AML-193 (cell line): ENCODE data around the gene PTPRB.

Experiments used
- DNase-seq, 2 experiments: peaks; one replicate each; lab custom pipeline; 2025; lab: John Stamatoyannopoulos, UW

PTPRB gene

DNA sequence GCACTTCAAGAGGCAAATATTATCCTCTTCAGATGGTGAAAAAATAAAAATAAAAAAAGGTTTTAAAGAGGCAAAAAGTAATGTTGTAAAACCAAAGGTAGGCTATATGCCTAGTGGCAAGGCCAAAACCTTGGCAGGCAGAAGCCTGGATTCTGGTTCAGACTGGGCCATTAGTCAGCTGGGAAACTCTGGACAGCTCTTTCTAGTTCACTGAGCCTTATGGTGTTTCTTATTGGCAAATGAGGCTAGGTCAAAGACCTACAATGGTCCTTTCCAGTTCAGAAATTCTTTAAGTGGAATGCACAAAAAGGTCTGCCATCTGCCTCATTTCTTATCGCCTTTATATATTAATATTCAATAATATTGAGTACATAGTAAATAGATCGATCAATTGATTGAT lies 44.6 kb downstream of the PTPRB start:
- no peak for DNase-seq

DNA sequence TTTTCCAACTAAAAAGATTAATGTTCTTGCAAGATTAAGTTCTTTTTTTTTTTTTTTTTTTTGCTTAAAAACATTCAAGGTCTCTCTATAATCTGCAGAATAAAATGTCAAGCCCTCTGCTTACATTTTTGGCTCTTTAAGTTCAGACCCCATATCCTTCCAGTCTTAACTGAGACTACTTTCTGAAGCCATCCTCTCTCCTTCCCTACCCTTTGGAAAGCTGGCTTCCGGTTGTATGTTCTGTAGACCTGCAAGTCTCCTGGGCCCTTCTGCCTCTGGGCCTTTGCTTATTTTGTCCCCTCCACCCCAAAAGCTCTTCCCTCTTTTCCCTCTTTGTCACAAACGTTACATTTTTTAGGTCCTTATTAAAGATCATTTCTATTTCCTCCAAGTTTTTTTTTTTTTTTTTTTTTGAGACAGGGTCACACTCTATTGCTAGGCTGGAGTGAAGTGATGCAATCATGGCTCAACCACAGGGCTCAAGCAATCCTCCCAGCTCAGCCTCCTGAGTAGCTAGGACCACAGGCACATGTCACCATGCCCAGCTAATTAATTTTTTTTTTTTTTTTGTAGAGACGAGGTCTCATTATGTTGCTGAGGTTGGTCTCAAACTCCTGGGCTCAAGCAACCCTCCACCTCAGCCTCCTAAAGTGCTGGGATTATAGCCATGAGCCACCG lies 46.5 kb downstream of the PTPRB start:
- peak; percentile 3 to 22 for DNase-seq

DNA sequence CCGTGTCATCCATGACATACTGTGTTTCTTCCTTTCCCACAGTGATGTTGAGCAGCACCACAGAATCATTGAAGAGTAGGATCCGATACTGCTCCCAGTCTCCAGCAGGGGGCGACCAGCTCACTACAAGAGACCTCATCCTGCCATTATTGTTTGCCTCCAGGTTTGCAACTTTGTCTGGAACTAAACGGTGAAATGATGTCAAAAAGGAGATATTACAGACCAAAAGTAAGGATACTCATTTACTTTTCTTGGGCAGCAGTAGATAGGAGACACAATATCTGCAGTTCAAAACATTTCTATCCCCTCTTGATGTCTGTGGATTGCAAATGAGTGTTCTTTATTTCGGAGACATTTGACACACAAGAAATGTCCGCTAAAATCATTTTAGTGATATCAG lies 47.2 kb downstream of the PTPRB start:
- DNase-seq = peak; percentile 53 to 58

DNA sequence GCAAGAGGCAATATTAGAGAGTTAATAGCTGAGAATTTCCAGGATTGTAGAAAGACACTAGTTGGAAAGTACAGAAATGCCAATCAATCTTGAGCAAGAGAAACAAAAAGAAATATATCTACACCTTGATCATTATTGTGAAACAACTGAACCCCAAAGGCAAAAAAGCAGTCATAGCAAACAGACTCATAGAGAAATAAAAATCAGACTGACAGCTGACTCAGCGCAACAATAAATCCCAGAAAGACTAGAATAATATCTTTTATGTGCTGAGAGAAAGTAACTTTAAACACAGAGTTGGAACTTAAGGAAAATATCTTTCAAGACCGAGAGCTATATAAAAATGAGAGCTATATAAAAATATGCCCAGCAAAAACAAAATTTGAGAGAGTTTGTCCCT lies 52.9 kb downstream of the PTPRB start:
- no peak for DNase-seq

DNA sequence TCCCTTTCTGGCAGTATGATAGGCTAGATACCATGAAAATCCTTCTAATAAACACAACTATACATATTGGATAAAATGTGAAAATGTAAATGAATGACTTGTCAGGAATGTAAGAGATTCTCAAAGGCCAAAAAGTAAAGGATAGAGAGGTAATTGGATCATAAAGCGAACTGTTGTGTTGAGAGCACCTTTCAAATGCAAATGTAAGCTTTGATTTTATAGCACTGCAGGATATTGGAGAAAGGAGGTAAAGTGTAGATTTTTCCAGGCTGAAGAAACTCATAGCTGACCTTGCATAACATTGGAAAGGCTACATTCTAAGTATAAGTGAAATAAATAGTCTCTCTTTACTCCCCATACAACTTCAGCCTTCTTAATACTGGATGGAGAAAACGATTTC lies 54.0 kb downstream of the PTPRB start:
- no peak for DNase-seq

DNA sequence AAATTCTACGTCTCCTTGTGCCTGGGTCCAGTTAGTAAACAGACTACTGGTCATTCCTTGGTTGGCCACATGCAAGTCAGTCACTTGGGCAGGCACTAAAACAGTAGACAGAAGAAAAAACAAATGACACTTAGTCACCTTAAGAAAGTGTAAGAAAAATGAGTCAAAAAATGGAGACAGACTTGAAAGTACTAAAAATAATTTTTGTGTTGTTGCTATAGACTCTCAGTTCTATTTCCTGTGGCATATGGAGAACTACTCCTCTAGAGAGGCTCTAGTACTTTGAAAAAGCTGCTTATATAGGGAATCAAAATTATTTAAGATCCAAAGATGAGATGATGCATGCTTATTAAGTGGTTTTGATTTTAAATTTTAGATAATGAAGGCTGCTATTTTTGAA lies 56.0 kb downstream of the PTPRB start:
- DNase-seq = no peak

DNA sequence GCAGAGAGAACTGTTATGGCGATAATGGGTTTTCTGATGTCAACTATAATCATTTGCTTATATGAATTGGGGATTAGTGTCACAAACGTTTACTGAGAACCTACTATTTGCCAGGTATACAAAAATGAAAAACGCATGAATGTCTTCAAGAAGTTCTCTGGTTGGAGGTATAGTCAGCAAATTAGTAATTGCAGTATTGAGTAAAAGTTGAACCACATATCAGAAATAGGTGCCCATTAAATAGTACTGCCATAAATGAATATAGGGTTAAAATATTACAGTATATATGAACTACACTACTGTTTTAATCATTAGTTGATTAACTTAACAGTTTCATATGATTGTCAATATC lies 60.0 kb downstream of the PTPRB start:
- no peak for DNase-seq

DNA sequence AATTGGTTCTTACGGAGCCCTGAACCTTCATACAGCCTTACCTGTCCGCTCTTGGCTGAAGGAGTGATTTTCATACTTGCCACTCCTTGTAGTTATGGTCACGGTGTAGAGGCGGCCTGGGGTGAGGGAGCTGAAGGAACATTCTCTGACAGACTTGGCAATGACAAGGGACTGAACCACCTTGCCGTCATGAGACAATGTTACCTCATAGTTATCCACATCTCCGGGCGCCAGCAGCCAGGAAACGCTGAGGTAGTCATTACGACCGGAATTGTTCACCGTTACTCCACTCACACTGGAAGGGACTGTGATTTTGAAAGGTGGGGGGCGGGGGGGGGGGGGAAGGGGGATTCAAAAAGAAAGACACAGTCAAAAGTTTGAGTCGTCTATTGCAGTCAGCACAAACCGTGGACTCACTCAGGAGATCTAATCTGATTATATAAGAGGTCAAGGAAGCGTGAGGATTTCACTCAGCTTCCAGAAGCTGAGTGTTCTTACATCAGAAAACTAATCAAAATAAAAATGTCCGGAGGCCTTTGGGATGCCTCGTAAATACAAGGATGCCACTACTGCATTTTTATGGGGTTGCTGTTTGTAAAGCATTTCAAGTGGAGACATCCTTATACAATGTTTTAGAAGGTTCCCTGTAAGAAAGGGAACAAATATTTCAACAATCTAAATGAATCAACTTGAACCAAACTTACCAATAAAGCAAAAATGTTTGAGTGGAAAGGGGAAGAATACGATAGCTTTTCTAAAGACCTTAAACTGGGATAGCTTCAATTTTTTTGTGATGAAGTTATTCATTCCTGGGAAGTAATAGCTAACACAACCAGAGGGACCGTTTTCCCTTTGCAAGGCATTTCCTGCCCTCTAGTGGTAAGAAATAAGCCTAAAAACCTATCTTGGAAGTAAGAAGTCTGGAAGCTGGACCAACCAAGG lies 60.6 kb downstream of the PTPRB start:
- DNase-seq = peak; percentile 27 to 28

DNA sequence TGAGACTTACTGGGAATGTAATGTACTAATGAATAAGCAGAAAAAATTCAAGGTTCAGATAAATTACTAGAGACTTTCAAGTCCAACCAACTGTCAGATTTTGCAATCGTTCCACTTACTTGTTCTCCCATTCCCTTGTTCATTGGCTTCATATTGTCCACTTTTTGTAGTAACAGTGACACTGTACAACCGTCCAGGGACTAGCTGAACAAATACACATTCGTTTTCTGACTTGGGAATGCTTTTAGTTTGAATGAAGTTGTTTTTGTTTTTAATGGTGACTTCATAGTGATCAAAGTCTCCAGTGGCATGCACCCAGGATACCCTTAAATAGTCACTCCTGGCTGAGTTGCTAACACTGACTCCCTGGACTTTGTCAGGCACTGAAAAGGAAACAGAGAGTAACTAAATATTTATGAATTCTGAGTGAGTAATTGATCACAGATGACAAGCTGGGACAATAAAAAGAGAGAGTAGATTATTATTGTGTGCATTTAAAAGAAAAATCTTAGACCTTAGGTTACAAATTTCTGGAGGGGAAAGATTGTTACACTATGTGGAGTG lies 65.4 kb downstream of the PTPRB start:
- DNase-seq = no peak

DNA sequence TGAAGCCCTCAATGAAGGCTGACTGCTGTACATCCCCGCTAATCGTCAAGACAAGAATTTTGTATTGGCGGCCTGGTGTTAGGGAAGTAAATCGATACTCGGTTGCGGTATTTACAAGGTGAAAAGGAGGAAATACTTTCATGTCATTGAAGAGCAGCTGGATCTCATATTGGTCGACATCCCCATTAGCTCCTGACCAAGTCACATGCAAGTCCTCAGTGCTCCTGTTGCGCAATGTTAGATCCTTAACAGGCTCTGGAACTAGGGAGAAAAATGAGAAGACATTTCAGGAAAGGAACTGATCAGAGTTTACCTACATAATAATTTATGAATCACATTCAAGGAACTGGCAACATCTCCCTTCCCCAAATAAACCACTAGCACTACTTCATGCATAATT lies 66.2 kb downstream of the PTPRB start:
- no peak for DNase-seq

DNA sequence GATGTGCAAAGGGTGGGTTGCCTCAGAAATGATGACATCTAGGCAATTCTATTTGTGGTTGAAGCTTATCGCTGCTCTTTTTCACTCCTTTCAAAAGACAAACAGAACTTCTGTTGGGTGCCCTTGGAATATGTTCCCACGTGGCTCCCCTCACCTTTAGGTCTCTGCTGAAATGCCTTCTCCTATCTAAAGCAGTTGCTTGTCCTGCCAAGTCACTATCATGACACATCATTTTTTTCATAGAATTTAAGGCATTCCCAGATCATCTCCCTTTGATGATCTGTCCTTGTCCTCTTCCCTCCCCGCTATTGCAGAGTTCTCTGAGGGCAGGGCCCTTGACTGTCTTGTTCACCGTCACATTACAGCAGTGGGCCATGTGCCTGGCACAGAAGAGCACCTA lies 75.7 kb downstream of the PTPRB start:
- DNase-seq = no peak

DNA sequence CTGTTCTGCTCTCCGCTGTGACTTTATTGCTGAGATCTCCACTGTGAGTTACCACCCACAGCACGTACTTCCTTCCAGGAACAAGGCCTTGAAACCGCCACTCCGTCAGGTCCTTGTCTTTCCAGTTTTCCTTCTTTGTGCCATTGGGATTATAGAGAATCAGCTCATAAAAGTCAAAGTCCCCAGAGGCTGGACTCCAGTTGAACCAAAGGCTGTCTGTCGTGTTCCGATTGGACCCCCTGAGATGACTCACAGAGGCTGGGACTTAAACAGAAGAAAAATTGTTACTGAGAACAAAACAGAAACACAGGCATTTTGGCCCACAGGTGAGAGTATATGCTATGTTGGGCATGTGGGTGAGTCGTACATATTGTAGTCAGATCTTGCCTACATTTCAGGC lies 76.6 kb downstream of the PTPRB start:
- DNase-seq = no peak

DNA sequence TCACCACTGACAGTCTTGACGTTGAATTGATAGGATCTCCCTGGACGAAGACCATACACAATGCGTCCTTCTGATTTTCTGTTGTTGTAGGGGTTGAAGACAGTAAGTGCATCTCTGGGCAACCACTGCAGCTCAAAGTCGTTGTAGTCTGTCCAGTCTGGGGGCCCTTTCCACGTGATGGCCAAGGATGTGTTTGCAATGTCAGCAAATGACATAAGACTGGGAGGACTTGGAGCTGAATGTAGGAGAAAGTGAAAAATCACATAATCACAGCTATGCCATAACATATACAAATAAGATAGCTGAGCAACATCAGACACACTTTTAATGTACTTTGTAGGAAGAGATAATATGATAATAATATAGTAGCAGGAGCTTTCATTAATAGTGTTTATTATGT lies 77.8 kb downstream of the PTPRB start:
- no peak for DNase-seq

DNA sequence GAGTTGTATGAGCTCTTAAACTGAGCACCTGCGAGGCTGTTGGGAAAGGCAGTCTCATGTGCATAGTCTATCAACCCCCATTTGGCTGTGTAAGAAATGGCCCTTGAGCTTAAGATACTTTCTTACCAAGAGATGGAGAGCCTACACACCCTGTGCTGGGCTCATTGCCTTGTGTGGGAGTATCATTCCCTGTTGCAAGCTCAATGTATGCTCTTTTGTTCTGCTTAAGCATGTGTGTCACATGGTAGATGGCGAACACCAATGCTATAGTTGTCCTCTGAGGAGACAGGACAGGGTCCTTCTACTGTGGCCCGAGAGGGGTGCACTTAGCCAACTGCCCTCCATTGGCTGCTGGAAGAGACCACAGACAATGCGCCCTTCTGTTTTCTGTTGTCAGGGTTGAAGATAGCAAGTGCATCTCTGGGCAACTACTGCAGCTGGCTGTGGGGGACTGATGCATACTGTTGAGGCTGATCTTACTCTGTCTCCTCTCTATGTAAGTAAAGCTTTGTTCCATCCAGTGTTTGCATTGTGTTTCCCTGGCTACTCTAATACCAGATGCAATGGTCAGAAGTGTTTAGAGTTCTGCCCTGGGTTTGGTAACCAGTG lies 79.5 kb downstream of the PTPRB start:
- DNase-seq = no peak

DNA sequence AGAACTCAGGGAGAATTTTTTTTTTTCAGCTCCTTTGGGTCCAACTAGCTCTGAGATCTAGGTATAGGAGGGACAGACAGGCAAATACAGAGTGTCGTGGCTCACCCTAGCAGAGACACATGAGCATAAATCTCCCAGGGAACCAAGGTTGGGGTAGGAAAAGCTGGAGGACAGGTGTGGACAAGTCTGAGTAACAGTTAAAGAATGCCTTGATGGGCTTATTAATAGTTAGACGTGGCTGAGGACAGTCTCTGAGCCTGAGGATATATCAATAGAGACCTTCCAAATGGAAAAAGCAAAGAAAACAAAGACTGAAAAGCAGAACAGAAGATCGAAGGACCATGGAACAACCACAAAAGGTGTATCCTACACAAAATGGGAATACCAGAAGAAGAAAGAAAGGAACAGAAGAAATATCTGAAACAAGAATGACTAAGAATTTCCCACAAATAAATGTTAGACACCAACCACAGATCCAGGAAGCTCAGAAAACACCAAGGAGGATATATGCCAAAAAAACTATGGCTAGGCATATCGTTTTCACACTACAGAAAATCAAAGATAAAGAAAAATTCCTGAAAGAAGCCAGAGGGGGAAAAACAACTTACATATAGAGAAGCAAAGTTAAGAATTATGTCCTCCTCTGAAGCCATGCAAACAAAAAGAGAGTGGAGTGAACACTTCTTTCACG lies 80.9 kb downstream of the PTPRB start:
- DNase-seq = no peak

DNA sequence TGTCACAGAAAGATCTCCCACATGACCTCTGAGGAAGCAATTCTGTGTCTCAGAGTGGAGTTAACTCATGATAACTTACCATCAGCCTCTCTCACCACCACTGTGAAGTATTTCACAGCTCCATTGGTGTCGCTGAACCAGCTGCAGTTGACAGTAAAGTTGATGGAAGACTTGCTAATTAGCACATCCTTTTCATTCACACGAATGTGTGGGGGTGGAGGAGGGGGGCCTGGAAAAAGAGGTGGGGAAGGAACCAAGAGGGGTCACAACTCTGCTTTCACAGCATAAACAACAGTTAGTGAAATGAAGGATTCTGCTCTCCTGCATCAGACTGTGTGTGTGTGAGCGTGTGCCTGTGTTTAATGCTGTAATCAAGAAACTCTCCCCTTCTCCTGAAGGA lies 82.1 kb downstream of the PTPRB start:
- no peak for DNase-seq

DNA sequence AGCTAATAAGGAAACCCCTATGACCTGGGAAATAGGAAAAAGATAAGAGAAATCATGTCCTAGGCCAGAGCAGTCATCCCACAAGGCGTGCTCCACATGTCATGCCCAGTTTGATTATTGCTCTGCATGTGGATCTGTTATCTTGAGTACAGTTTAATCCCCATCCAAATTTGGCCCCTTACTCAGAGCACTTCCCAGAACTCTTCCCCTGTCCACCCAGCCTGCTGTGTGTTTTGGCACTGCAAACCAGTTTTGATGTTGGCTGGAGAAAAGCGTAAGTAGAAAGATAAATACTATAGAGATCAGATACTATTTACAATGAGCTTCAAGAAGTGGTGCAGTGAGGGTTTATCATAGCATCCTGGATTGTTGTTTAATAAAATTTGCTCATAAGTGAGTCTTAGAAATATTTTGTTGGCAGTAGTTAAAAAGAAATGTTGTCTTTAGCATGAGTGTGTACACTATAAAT lies 83.8 kb downstream of the PTPRB start:
- no peak for DNase-seq

DNA sequence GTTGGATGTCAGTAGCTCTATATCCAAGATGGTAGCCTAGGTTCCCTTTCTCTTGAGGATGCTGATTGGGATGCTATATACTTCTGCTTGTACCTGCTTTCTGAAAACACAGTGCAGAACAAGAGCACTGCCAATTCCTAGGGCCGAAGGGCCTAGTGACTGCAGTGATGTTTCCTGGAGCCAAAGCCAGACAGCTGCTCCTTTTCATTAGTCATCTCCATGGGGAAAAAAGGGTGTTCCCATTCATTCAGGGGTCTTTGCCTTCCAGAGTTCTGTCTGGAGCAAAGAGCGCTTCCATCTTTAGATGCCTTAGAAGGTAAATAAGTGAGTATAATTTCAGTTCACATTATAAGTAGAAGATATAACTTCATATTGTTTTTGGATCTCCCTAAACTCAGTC lies 85.5 kb downstream of the PTPRB start:
- DNase-seq = no peak

DNA sequence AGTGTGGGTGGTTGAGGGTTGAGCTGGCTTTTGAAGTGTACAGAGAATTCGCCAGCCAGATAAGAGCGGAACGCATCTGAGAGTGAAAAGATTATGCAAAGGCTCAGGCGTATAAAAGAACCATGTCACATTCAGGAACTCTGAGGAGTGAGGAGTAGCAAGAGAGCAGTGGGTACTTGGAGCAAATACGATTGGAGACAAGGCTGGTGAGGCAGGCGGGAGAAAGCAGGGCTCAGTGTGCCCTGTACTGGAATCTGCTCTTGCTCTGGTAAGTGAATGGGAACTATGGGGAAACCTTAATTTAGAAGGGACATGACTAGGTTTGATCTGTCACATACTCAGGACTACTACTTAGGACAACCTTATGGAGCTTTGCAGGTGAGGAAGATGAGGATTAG lies 87.0 kb downstream of the PTPRB start:
- no peak for DNase-seq

DNA sequence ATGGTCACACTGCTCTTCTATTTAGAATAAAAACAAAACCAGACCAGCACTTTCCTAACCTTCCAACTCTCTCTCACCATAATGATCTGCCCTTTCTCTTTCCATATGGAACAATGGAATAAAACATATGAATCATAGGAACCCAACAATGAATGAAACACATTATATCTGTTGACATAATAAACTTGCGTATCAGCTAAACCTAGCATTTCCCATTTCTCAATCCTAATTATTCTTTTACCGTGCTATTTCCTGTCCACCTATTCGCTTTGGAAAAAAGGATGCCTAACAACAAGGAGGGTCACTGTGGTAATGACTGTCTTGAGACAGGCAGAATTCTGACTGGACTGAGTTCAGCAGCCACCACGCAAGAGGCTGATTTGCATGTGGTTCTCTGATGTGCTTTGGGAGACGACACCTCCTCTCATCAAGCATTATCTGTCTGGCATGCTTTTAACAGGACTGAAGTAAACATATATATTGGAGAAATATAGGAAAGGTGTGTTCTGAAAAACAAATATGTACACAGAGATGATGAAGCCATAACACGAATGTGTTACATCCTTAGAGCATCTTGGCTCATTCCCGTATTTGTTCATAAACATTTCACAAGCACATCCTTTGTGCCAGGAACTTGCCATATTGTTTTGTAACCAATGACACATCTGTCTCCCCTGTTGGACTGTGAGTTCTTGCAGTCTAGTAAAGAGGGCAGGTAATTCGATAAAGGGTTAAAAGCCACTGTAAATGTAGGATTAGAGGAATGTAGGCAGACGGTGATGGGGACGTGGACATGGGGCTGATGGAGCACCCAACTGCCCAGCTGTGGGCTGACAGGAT lies 87.7 kb downstream of the PTPRB start:
- DNase-seq = no peak

DNA sequence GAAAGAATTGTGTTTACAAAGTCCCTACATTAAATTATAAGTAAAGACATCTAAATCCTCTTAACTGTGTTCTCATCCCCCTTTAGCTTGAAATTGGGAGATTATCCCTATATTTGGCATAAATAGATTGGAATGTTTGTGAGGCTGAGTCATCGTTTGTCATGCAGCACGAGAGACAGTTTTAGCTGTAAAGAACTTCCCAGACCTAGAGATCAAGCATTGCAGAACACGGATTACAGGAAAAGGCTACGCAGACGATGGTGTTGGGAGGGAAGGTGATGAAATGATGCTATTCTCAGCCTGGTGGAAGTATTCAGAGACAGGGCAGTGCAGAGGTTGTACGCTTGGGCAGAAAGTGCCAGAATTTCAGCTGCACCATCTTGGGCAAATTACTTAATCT lies 93.8 kb downstream of the PTPRB start:
- no peak for DNase-seq
